Hepatocyte (in vitro differentiated cells): ENCODE data around the gene ZNRF3. TPM values are rescaled to one million over a fixed set of nuclear protein-coding genes. Genes with fewer than 3 reads are reported as not detected.
"Not testable (repeated sequence)": the region's sequence is repeated elsewhere in the genome, so short reads cannot be mapped to it uniquely, and the experiment has no call there.

Experiments
- DNase-seq: peaks from one replicate; pipeline ENCODE4 v3.0.0-alpha.2; 2016; ENCODE audit warnings: low spot score
- H2AFZ ChIP-seq: fragments of 200-600 bp; sonication (generic); 2 replicates; pipeline ENCODE4 v1.6.0; 2016; ENCODE audit warnings: antibody characterized with exemption, mild to moderate bottlenecking
- H3K27ac ChIP-seq: fragments of 200-600 bp; sonication (generic); 2 replicates; pipeline ENCODE4 v1.5.1; 2016; ENCODE audit warnings: mild to moderate bottlenecking
- H3K27me3 ChIP-seq: fragments of 200-600 bp; sonication (generic); 2 replicates; pipeline ENCODE4 v1.6.1; 2016
- H3K36me3 ChIP-seq: fragments of 200-600 bp; sonication (generic); replicated peaks from 2 replicates; pipeline ENCODE4 v1.5.1; 2016; ENCODE audit warnings: low read depth; ENCODE audit not compliant: insufficient read depth
- H3K4me1 ChIP-seq: fragments of 200-600 bp; sonication (generic); 2 replicates; pipeline ENCODE4 v1.5.1; 2016; ENCODE audit warnings: mild to moderate bottlenecking, moderate library complexity; ENCODE audit not compliant: insufficient read depth
- H3K4me2 ChIP-seq: fragments of 200-600 bp; sonication (generic); 2 replicates; pipeline ENCODE4 v1.6.0; 2016
- H3K4me3 ChIP-seq: fragments of 200-600 bp; sonication (generic); 2 replicates; pipeline ENCODE4 v1.5.1; 2016; ENCODE audit warnings: mild to moderate bottlenecking
- H3K79me2 ChIP-seq: fragments of 200-600 bp; sonication (generic); 2 replicates; pipeline ENCODE4 v1.6.0; 2017; ENCODE audit warnings: mild to moderate bottlenecking
- H3K9me2 ChIP-seq: fragments of 200-600 bp; sonication (generic); replicated peaks from 2 replicates; pipeline ENCODE4 v1.6.0; 2017; ENCODE audit warnings: mild to moderate bottlenecking; ENCODE audit not compliant: insufficient read depth
- H3K9me3 ChIP-seq: fragments of 200-600 bp; sonication (generic); 2 replicates; pipeline ENCODE4 v1.5.1; 2016; ENCODE audit warnings: low read depth, mild to moderate bottlenecking
- H4K20me1 ChIP-seq: fragments of 200-600 bp; sonication (generic); 2 replicates; pipeline ENCODE4 v1.6.0; 2016; ENCODE audit warnings: mild to moderate bottlenecking; ENCODE audit not compliant: insufficient read depth, poor library complexity, severe bottlenecking
- CTCF ChIP-seq: fragments of 200-600 bp; sonication (generic); IDR thresholded peaks from 2 replicates; pipeline ENCODE4 v1.5.1; 2016; ENCODE audit warnings: antibody characterized with exemption, mild to moderate bottlenecking; ENCODE audit not compliant: poor library complexity
- EZH2 ChIP-seq: fragments of 200-600 bp; sonication (generic); IDR thresholded peaks from 2 replicates; pipeline ENCODE4 v1.6.1; 2016; ENCODE audit warnings: antibody characterized with exemption, mild to moderate bottlenecking, borderline replicate concordance
- EZH2phosphoT487 ChIP-seq: fragments of 200-600 bp; sonication (generic); IDR thresholded peaks from one replicate; pipeline ENCODE4 v1.6.1; 2018; ENCODE audit warnings: antibody characterized with exemption, mild to moderate bottlenecking, low read depth, moderate library complexity; ENCODE audit not compliant: unreplicated experiment, severe bottlenecking
- WGBS: methylation state at CpG from one replicate; pipeline ENCODE4 v1.1.6; 2016; ENCODE audit warnings: low lambda C conversion rate; ENCODE audit errors: missing lambda C conversion rate; 5-methylcytosine and 5-hydroxymethylcytosine counted together
- polyA plus RNA-seq: library from polyadenylated mRNA; unstranded; fragments of >200 nt; fragmentation: Nextera tagmentation; extraction: Ambion mirVana; gene quantifications from 2 replicates; pipeline ENCODE4 v1.2.1, GENCODE V29; 2016
- total RNA-seq: library from RNA; depleted of rRNA; stranded (reverse); fragments of >200 nt; gene quantifications from 2 replicates; pipeline ENCODE4 v1.2.3, GENCODE V29; 2014

The ZNRF3 gene
- total and polyA plus RNA-seq, 2 experiments from 2014 or later = 8.9 to 14.7 TPM

- Histone ChIP-seq H3K4me1 (peaks cover 38% of the 10 kb centered on the region), H3K9me3 (no peaks in the 10 kb centered on the region), H3K27me3 (no peaks in the 10 kb centered on the region), H3K79me2 (peaks cover 37% of the 10 kb centered on the region), H3K36me3 (no peaks in the 10 kb centered on the region), H3K4me3 (no peak overlapping the region), H3K4me2 (peak overlapping the region; percentile 82), H3K9me2 (no peaks in the 10 kb centered on the region), H4K20me1 (no peaks in the 10 kb centered on the region), H3K27ac (peak overlapping the region; percentile 84), H2AFZ (peak overlapping the region; percentile 51)
- DNase-seq = peak; percentile 85
- WGBS = 14% methylated on average over 20 of the region's 20 CpGs
- TF ChIP-seq EZH2 = no peak
- no peak for TF ChIP-seq EZH2phosphoT487
- TF ChIP-seq CTCF = no peak
These were observed 121.4 kb downstream of the ZNRF3 start for GRCh38 chr22:29004647-29005371.

GRCh38 chr22:29005754-29006153, 122.4 kb downstream of the ZNRF3 start:
- not testable (repeated sequence) for H3K4me3 ChIP-seq, H2AFZ ChIP-seq, DNase-seq, H3K9me2 ChIP-seq, H4K20me1 ChIP-seq, H3K36me3 ChIP-seq, H3K27me3 ChIP-seq, H3K9me3 ChIP-seq
- 87% methylated on average over 8 of the region's 8 CpGs for WGBS
- Histone ChIP-seq H3K27ac (peak overlapping the region; percentile 84), H3K4me1 (peaks cover 35% of the 10 kb centered on the region), H3K79me2 (peaks cover 45% of the 10 kb centered on the region), H3K4me2 (peak overlapping the region; percentile 82)

- no peak overlapping the region for H2AFZ ChIP-seq
These were observed 123.0 kb downstream of the ZNRF3 start for GRCh38 chr22:29006346-29006745.

More at GRCh38 chr22:29006346-29006745, 123.0 kb downstream of the ZNRF3 start:
- Histone ChIP-seq H3K9me3 (no peaks in the 10 kb centered on the region), H3K9me2 (no peaks in the 10 kb centered on the region), H4K20me1 (no peaks in the 10 kb centered on the region), H3K4me2 (no peak overlapping the region), H3K27ac (no peak overlapping the region), H3K4me3 (no peak overlapping the region), H3K4me1 (peaks cover 39% of the 10 kb centered on the region), H3K79me2 (peaks cover 51% of the 10 kb centered on the region), H3K36me3 (no peaks in the 10 kb centered on the region), H3K27me3 (no peaks in the 10 kb centered on the region)
- no peak for DNase-seq
- TF ChIP-seq EZH2phosphoT487 (no peak), EZH2 (no peak), CTCF (no peak)
- 70% methylated on average over 8 of the region's 8 CpGs for WGBS
